CD4-positive, alpha-beta T cell treated with Interleukin-4 for 1 hour (primary cell): Measurements from ENCODE around the gene MS4A5.
A peak's percentile ranks its signal among the peaks of the same experiment; 100 is the strongest.

Experiments used
- DNase-seq, 2 donors: peaks; one replicate each; pipeline ENCODE4 v3.0.0-alpha.2; 2020 to 2022

The MS4A5 gene

DNA sequence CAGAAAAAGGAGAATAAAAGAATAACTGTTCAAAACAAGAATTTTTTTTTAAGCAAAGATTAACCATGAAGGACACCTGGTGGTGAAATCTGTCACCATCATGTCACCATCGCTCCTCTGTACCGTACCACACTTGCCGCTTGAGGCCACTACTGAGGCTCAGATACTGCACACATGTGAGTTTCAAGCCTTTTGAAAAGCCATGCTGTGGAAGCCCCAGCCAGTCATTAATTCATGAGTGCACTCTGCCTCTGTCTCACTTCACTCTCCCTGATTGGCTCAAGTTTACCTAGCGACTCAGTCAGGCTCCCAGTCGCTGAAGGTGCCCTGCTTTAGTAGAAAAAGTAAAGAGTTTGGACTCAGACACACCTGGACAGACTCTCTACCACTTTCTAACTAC lies 56.6 kb downstream of the MS4A5 start:
- DNase-seq: peak; percentile 29 to 62

DNA sequence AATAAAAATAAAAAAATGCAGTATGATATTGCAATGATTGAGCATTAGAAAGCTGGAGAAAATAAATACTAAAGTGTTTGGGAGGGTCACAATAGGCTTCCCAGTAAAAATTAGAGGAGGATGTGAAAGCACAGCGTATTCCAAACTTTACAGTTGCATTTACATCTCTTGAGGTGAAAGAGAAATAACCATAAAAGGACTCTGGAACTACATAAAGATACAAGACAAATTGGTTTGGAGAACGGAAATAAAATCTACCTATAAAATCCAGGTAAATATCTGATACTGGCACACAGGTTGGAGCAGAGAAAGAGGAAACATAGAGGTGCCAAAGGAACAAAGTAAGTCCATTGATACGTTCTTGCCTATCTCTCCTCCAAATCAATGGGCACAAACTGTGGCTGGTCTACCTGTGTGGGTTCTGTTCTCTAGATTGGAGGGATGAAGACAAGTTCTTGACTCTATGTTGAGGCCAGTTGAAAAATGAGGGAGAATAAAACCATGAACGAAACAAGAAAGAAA lies 63.2 kb downstream of the MS4A5 start, which contains the start of gene MS4A12:
Gene MS4A12 (plus strand): TSS at position 291 of the 522 bp plus-strand sequence. CDS start 4,541 bp downstream, outside the sequence.
- DNase-seq: no peak

DNA sequence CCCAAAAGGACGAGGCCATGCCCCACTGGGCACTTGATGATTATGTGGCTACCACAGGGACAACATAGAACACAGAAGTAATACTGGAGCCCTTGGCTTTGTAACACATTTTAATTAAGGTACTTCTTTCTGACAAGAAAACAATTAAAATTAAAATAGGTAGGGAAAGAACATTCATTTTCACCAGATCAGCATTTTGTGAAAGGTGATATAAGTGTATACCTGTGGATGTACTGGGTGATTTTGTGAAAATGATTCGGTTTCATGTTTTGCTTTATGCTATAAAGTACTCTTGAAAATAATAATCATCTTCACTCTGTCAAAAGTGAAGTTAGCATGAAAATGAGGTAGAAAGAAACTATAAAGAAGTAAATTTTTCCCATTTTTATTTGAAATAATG lies 64.1 kb downstream of the MS4A5 start:
- DNase-seq: no peak
